GM19351 (cell line): ENCODE results near the gene ATP8A2.

ENCODE experiments used
- ATAC-seq: cut with Tn5 transposase; IDR thresholded peaks from one replicate; pipeline ENCODE4 v1.9.1; 2021; ENCODE audit warnings: mild to moderate bottlenecking, moderate library complexity; ENCODE audit not compliant: unreplicated experiment

ATP8A2 gene

DNA sequence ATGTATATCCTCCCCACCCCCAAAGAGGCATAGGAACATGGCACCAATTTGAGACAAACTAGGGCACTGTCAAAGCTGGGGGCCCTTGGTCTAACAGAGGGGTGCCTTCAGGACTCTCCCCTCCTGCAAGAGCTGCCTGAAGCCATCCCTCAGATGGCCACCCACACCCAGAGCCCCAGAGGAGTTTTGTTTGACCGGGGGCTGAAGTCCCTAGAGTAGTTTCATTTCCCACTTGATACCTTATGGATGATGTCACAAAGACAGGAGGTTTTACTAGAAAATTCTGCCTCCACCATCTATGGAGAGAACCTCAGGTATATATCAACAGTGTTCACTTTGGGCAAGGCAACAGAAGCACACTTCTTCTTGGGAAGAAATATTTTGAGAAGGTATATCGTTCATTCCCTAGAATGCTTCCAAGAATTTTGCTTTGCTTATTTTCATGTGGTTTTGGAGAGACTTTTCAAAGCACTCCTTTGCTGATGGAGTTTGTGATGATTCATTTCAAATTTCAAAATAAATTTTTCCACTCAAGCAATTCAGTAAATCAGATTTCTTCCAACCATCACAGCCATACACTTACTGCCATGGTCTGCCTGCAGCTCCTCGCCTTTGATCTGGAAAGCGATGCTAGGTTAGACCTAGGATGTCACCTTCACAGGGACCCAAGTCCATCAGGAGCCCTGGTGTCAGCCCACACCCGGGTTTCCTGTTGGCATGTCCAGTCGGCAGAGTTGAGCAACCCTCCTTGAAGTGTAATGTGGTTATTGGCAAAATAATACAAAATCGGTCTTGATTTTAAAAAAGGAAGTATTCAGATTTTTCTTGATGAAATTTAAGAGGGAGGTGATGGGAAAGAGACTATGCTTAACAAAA is 473.0 kb downstream of the ATP8A2 start:
- no peak for ATAC-seq

DNA sequence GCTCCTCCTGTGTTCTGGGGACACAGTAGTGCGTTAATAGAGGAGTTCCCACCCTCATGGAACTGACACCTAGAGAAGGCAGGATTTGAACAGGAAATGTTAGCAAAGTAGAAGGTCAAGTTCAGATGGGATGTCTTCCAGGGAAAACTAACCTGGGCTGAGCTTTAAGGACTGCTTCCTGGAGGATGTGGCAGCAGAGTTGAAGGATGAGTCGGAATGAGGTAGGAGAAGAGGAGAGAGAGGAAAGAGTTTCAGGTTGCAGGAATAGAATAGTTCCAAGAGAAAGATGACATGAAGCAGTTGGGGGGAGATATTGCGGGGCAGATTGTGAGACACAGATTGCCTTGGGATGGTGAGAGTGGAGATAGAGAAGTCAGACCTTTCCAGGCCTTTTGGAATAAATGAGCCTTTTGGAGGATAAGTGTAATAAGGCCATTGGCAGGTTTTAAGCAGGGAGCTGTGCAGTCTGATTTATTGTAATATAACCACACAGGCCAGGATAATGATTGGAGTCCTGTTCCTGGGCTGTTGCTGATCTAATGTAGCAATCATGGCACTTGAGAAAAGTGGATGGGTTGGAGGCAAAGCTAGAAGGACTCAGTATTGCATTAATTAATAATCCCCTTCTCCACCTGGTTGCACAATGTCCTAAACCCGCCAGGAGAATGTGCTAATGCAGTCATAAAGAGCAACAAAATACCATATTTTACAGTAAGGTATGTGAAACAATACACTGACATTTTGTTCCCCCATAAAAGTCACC is 474.6 kb downstream of the ATP8A2 start:
- ATAC-seq: no peak

DNA sequence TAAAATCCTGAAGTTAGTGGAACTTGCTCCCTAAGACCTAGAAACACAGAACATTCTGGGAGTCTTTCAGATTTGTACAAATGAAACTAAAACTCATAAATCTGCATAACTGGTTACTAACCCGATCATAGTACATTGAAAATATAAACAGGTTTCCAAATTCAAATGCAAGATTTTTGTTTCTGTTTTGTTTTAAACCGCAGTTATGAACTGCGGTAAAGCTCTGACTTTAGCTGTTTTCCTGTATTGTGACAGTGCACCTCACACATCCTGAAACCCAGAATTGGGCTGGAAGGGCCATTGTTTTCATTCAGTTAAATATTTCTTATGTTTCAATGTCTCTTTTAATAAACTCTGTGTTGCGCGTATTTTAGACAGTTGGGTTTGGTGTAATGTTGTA is 475.4 kb downstream of the ATP8A2 start:
- ATAC-seq: peak; percentile 67

DNA sequence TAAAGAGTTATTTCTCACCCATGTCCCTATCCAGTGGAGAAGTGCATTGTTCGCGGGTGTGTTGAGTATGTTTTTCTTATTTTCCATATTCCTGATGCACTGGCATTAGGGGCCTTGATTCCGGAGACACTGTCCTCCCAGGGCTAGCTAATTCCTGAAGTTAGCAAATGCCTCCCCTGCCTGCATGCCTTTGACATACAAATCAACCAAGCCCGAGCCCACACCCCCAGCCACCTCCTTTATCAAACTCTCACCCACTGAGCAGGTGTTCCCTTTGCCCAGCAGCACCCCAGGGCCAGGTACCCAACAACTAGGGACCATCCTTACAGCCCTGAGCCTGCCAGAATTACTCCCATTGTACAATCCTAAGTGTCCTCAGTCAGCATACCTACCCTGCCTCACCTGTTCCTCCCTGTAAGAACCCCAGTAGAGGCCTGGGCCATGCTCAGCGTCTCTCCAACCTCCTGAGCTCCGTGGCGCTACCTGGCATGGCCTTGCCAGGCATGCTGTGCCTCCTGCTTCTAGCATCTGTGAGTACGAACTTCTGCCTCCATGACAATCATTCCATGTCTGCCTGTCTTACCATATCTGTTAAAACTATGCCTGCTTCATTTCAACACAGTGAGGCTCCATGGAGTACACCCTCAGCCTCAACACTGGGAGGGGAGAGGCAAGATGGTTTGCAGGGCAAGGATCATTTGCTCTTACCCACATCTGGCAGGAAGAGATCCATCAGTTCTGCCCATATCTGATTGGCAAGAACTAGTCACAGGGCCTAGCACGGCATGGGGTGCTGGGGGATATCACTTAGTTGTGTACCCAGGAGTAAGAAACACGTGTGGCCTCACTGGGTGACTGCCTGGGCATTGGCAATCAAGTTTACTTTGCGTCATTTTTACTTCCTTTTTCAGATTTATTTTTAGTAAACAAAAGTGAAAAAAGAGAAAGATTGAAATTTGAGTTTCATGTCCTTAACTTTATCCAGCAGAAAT is 476.2 kb downstream of the ATP8A2 start:
- no peak for ATAC-seq

DNA sequence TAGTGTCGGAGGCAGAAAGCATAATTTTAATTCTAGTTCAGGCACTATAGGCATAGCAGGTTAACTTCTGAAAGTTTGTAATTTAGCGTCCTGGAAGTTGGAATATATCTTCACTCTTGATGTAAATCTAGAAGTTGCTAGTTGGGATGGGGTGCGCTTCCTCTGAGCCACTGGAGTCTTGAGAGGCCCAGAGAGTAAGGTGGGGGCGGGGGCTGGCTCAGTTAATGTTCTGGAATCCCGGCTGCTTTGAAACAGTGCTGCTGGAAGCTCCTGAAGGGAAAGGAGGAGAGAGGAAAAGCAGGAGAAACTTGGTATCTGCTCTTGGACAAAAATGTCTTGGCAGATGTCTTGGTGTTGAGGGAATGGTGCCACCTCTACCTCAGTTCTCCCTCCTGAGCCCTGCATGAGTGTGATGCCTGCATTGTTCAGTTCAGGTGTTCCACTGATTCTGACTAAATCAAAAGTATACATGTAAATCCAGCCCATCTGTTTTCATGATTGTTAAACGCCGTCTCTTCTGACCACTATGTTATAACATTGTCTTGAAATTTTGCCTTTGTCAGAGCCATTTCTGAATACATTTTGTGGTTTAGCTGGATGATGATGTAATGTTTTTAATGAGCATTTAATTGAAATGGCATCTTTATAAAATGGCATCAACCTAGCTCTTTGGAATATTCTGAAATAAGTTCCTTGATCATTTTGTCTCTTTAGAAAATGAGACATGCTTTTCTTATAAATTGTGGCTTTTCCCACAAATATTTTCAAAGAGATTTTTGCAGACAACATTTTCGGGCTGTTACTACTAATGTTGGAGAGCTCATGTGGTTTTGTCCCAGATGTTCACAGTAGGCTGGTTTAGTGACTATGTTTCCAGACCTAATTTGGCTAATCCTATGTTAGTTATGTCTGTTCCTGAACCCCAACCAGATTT is 477.3 kb downstream of the ATP8A2 start:
- ATAC-seq: no peak

DNA sequence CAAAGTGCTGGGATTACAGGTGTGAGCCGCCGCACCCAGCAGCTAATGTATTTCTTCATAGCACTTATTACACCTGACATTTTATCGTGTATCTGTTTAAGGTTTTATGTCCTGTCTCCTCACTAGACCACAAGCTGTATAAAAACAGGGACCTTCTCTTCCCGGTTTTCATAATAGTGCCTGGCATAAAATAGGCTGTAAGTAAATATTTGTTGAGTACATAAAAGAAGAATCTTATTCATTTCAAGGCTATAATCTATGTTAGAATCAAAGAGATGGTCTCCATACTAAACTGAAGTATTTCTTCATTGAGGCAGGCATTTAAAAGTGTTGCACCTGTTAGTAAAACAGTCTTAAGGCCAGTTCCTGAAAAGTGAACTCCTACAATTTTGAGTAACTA is 486.1 kb downstream of the ATP8A2 start:
- ATAC-seq: no peak

DNA sequence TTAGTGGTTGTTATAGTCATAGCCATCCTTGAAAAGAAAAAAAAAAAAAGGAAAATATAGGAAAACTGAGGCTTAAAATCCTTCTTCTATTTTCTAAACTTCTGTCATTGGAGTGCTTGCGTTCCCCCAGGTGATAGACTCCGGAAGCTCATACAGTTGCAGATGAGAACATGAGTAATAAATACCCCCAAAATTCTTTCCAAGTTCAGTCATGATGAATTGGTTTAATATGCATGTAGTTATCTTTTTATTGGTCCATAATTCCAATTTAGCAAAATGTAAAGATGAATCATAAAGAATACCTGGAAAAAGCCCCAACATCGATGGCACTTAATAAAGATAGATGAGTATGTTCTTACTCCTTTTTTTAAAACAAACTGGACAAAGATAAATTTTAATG is 487.8 kb downstream of the ATP8A2 start:
- no peak for ATAC-seq

DNA sequence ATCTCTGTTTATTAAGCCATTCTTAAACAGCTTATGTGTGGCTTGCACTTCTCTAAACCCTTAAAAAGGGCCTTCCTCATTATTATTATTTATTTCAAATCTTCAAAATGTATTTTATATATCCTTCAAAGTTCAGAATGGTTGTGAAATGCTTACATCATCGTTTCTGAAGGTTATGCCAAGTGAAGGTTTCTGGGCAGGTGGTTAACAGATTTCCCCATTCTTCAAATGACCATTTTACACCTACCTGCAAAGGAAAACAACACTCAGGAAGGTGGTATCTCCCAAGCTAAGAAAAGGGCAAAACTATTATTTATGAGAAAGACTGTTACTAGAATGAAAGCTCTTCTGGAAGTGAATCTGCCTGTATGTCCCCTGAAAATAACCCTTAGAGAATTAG is 488.5 kb downstream of the ATP8A2 start:
- ATAC-seq: no peak

DNA sequence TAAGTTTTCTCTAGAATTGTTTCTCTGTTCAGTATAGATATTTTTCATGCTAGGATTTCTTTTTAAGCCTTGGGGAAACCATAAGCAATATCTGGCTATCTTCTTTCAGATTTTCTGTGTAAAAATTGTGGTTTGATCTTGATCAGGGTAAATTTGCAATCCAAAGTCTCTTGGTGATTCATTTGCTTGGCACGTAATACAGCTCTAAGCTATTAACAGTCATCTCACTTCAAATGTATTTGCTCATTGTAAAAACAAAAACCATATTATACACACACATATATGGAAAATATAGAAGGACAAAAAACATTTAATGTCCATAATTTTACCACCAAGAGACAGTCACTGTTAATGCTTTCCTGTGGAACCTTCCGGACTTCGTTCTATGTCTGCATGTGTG is 489.1 kb downstream of the ATP8A2 start:
- no peak for ATAC-seq

DNA sequence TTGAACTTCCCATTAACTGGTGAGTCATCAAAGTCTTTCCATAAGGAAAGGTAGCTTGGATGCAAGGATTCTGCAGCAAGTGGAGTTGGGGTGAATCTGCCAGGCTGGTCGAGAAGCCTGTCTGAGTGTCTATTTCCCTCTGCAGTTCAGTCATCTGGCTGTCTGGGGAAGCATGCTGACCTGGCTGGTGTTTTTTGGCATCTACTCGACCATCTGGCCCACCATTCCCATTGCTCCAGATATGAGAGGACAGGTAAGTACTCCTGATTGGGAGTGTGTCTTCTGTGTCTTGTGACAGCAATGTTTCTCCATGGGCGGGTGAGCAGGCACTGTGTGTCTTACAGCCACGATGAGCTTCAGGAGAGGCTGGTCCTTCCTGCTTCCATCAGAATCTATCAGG is 490.4 kb downstream of the ATP8A2 start:
- no peak for ATAC-seq

DNA sequence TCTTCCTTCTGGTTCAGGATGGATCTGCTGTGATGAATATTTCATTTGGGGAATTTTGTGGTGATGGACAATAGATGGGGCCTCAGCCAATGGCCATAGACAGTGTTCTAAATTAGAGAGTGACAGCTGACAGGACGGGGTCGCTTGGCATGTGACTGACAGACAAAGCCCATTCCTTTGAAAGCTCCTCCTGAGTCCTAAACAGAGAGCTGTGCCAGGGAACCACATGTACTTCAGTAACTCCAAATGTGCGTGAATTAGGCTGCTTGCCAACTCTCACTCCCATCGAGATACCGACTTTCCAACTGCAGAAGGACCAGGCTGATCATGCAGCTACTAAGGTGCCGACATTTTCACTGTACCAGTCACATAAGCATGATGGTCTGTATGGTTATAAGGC is 492.3 kb downstream of the ATP8A2 start:
- no peak for ATAC-seq

DNA sequence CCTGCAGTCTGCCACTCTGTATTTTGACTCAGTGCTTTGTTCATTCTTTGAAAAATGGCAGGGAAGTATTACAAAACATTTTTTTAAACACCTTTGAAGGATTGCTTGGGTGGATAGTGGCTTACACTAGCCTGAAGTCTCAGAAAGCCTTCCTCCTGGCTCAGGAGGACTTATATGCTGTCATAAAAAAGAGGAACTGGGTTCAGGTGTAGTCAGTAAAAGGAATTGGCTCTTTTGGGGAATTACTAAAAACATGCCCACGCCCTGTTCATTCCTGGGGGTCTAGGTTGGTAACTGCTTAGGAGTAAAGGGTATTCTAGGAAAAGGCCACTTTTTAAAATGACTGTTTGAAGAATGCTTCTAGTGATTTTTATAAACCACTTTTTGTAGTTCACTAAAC is 493.2 kb downstream of the ATP8A2 start:
- no peak for ATAC-seq

DNA sequence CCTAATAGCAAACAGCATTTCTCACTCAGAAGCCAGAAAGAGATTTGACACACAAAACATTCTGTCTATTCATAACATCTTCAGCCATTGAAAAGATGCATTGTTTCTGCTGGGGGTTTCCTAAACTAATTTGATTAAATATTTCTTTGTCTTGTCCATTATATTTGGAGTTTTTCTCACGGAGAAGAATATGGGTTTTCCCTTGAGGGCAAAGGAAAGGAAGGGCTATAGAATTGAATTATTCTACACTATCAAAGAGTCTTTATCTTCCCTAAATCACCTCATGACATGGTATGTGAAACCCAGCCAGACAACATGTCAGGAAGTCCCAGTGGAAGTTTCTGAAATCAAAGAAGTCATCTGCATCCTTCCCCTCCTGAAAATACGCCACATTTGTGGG is 493.6 kb downstream of the ATP8A2 start:
- ATAC-seq: no peak

DNA sequence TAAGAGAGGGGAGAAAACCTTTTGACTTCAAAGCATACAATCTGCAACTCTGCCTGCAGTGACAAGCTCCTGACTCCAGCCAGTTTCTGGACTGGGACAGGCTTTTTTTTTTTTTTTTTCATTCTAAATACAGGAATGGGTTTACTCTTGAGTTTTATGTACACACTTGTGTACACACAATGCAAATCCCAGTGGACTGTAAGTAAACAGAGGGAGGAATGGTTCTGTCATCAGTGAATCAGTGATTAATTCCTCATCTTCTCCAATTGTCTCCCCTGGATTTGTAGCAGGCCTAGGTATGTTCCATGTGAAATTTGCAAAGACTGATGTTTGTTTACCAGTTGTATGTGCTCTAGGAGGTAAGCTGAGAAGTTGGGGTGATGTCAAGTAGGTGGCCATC is 495.3 kb downstream of the ATP8A2 start:
- ATAC-seq: no peak

DNA sequence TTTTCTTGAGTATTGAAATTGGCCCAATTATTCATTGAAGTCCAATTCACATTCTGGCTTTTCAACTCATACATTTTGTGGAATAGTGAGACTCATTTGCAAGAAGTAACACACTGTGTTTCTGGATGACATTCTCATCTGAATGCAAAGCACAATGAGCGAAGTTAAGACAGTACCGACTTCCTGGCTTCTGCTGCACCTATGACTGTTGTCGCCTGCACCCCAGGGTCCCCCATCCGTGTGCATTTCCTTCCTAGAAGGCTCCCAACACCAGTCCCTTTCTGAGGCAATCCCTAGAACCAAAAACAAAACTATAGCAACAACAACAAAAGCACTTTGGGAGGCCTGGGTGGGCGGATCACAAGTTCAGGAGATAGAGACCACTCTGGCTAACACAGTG is 496.7 kb downstream of the ATP8A2 start:
- no peak for ATAC-seq

DNA sequence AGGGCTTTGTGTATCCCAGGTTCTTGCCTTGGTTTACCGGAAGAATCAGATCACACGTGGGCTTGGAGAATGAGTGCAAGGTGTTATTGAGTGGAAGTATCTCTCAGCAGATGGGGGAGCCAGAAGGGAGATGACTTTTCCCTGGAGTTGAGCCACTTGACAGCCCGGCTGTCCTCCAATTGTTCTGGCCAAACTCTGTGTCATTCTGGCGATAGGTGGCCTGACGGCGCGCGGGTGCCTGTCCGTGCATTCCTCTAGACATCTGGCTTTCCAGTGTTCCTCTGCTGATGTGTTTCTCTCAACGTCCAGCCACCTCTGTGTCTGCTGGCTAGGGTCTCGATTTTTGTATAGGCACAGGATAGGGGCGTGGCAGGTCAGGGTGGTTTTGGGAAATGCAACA is 498.2 kb downstream of the ATP8A2 start:
- ATAC-seq: no peak

DNA sequence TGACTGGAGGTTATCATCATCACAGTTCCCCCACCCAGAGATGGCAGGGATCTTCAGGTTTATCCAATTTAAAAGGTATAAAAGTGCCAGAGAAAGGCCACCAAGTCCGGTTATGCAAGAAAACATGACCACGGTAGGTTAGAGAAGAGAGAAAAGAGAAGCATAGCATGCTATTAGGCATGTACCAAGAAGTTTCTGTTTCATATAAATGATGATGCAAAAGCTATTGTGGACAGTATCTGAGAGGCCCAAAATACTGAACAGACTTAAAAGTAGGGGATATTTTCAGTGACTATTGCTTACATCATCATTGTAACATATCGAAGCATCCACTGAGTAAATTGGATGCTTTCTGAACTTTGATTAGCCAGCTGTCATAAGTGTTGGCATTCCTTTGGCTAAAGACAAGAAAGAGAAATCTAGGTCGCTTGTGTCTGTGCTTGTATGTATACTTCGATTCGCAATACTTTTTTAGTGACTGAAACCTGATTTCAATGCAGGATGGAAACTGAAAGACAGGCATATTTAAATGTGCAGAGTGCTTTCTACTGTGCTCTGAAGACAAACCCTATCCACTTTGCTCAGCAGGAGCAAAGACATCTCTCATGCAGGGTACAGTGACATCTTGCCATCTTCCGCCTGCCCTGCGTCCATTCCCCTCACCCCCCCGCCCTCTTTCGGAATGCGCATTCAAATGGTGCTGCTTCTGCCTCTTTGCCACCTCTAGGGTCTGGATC is 499.8 kb downstream of the ATP8A2 start:
- ATAC-seq: no peak

DNA sequence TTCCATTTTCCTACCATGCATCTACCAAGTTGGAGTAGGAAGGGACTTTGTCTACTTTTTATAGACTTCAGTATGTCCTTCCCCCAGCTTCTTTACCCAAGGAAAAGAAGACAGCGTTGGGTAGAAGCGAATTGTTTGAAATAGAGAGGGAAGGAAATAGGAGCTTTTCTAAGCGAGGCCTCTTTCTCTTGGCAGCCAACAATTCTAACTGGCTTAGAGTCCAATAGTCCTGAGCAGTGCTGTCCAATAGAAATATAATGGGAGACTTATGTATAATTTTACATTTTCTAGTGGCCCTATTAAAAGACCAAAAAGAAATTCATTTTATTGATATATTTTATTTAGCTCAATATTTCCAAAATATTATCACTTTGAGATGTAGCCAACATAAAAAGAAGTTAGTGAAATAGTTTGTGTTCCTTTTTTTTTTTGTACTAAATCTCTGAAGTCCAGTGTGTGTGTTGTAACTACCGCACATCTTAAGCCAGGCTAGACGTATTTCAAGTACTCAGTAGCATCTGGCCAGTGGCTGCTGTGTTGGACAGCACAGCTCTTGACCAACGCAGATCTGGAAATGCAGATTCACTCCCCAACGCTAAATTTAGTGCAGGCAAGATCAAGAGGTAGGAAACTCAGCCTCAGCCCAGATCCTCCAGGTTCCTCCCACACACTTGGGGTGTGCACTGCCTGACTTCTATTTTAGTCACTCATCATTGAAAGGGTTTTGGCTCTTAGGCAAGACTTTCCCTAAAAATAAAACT is 500.9 kb downstream of the ATP8A2 start:
- no peak for ATAC-seq

DNA sequence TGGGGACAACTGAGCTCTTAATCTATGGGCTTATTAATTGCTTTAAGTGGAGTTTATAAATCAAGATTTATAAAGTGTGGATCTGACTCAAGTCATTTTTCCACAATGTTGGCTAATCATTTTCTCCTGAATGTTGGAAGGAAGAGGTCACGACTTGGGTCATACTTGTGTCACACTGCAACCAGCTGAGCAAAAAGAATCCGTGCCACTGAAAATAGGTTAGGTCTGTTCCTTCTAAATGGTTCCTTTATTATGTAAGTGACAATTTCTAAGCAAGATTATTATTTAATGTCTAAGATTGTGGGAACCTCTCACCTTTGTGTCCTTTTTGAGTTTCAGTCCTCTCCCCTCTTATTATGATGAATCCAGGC is 501.5 kb downstream of the ATP8A2 start:
- ATAC-seq: no peak
